HG03378 (cell line): ENCODE measurements around the gene FAM25A.
"Not testable (repeated sequence)": the region's sequence is repeated elsewhere in the genome, so short reads cannot be mapped to it uniquely, and the experiment has no call there.

Experiments
- ATAC-seq: cut with Tn5 transposase; IDR thresholded peaks from one replicate; pipeline ENCODE4 v1.9.1; 2021; ENCODE audit warnings: mild to moderate bottlenecking, moderate library complexity; ENCODE audit not compliant: unreplicated experiment

Gene FAM25A

DNA sequence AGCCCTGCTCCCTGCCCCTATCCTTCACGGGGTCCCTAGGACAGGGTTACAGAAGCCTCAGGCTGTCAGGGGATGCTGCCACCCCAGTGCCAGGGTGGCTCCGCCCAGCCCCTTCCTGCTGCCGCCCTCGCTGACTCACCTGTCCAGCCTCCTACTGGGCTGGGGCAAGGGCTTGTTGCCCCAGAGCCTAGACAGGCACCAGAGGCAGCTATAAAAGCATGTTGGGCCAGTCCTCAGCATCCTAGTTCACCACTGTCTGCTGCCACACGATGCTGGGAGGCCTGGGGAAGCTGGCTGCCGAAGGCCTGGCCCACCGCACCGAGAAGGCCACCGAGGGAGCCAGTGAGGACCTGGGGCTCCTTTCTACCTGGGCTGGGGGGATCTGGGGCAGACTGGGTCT, at the start of gene FAM25A:
Gene FAM25A (plus strand): TSS at position 239 of the 400 bp plus-strand sequence. CDS start 31 bp downstream, at position 270.
- ATAC-seq = not testable (repeated sequence)

DNA sequence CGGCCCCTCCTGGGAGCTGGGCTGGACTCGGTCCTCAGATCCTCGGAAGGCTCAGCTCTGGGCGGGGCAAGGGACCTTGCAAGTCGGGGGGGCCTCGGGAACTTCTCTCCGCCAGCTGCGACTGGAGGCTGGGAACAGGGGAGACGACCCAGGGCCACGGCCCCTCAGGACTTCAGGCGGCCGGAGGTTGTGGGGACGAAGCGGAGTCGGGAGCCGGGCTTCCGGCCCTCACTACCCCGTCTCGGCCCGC, 49.2 kb upstream of the FAM25A start:
- no peak for ATAC-seq

DNA sequence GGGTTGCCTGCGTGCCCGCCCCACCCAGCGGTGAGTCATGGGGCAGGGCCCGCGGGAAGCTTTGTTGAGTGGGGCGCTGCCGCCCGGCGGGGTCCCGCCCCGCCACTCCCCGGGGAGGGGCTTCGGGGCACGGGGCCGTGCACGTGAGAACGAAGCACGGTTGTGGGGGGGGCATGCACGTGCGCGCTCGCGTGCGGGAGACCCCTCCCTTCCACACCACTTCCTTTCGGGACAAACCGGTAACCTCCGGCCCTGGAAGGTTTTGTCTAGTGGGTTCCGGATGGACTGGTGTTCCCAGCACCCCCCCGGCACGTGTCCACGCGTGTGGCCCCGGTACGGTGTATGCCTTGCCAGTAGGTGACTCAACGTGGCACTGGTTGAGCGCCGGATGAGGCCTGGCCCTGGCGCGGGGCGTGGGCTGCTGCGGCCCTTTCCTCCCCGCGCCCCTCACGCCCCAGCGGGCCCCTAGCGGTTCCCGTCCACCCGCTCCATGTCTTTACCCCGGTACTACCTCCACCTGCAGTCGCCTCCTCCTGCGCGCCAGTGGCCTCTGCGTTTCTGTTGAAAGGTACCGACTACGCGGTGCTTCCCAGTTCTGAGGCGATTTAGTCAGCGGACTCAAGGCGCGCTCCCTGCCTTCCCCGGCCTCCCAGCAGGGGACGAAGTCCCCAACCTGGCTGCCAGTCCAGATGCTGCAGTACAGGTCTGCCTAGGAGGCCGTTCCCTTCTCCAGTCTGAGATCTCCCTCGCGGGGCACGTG, 48.7 kb upstream of the FAM25A start:
- ATAC-seq = peak; percentile 58

DNA sequence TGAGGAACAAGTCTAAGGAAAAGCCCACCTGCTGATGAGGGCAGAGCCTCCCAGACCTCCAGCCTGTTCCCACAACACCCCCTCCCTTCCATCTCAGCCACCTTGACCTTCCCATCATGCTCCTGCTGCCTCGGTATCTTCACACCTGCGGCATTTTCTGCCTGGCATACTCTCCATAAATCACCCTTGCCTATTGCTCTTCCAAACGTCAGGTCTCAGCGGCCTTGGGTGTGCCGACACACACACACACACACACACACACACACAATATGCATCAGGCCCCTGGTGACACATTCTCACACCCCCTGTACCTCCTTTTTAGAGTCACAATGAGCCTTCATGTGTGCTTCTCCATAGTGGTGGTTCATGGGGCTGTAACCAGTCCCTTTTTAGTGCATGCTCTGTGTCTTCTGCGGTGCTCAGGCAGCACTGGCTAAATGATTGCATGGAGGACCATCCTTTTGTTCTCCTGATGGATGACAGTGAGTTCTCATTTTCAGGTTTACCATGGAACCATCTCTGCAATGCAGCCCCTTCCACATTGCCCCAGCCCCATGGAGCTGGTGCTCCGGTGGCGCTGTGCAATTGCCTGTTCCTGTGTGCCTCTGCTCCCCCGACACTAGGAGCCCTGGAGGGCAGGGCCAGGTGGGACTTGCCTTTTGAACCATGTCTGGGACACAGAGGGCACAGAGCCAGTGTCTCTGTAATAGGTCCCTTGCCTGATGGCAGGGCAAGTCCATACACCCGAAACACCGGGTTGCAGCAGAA, 47.3 kb upstream of the FAM25A start:
- no peak for ATAC-seq

DNA sequence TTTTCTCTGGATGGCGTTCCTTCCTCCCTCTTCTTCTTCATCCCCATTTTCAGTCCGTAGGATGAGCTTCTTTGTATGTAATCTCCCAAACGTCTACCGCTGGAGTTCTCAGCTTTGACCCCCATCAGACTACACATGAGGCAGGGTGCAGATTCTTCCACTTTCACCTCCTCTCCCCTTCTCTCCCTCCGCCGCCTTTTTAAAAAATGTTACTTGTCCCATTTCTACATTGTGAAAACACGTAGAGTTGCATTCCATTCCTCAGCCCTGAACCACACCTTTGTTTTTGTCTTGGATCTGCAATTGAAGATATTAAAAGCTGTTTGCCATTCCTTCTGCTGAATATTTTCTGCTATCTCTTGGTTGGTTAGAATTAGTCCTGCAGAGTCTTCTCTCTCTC, 45.6 kb upstream of the FAM25A start:
- ATAC-seq = no peak

DNA sequence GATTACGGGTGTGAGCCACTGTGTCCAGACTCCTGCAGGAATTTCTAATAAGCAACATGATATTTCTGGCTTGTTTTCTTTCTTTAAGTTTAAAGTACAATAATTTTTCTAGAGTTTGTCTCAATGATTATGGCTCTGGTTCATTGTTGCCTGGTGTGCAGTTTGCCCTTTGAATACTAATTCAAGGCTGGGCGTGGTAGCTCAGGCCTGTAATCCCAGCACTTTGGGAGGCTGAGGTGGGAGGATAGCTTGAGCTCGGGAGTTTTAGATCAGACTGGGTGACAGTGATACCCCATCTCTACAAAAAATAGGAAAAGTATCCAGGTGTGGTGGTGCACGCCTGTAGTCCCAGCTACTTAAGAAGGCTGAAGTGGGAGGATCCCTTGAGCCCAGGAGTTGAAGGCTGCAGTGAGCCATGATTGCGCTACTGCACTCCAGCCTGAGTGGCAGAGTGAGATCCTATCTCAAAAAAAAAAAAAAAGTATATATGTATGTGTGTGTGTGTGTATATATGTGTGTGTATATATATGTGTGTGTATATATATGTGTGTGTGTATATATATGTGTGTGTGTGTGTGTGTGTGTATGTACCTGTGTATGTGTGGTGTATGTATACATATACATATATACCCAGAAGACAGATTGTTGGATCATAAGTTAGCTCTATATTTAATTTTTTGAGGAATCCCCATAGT, 43.6 kb upstream of the FAM25A start:
- ATAC-seq = no peak

DNA sequence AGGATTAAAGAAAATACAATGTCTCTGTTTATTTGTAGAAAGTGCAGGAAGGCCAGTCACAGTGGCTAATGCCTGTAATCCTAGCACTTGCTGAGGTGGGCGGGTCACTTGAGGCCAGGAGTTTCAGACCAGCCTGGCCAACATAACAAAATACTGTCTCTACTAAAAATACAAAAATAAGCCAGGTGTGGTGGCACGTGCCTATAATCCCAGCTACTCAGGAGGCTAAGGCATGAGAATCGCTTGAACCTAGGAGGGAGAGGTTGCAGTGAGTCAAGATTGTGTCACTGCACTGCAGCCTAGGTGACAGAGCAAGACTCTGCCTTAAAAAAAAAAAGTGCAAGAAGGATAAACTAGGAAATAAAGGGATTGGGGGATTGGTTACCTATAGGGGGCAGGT, 41.6 kb upstream of the FAM25A start:
- ATAC-seq = not testable (repeated sequence)

DNA sequence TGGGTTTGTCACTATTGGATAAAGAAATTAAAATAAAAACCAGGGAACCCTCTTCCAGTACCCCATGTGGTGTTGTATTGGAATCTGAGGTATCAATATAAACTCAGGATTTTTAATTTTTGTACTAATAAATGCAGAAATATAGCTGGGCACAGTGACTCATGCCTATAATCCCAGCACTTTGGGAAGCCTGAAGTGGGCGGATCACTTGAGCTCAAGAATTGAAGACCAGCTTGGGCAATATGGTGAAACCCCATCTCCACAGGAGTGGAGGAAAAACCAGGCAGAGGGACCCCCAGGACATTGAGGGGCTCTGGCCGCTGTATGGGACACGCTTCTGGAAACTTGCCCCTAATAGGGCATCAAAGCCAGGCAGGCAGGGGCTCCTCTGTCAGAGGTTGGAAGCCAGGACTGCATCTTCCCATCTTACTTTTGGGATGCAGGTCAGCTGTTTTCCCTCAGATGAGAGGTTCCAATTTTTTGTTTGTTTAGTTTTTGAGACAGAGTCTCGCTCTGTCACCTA, 40.7 kb upstream of the FAM25A start:
- ATAC-seq = no peak

DNA sequence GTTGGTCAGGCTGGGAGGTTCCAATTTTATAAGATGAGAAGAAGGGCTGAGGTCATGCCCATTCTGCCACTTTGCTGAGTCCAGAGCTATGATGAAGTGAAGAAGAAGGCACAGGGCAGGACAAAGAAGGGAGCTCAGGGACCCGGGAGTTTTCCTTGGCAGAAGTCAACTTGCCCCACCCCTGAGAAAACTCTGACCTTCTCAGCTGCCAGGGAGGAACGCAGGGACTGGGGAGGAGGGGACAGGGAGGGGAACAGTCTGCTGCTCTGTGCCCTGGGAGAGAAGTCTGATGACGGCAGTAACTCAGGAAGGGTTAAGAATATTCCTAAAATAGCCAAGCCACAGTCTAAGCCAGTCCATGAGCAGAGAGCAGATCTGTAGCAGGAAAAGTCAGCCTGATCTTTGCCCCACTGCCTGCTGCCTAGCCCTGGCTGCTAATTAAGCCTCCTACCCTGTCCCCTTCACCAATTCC, 40.1 kb upstream of the FAM25A start:
- ATAC-seq = no peak

DNA sequence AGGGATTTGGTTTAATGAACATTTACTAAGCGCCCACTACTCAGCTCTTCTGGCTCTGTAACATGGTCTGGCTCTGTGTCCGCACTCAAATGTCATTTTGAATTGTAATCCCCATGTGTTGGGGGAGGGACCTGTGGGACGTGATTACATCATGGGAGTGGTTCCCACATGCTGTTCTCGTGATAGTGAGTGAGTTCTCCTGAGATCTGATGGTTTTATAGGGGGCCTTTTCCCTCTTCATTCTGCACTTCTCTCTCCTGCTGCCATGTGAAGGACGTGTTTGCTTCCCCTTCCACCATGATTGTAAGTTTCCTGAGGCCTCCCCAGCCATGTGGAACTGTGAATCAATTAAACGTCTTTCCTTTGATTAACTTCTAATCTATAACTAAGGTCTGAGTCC, 39.1 kb upstream of the FAM25A start:
- ATAC-seq = not testable (repeated sequence)

DNA sequence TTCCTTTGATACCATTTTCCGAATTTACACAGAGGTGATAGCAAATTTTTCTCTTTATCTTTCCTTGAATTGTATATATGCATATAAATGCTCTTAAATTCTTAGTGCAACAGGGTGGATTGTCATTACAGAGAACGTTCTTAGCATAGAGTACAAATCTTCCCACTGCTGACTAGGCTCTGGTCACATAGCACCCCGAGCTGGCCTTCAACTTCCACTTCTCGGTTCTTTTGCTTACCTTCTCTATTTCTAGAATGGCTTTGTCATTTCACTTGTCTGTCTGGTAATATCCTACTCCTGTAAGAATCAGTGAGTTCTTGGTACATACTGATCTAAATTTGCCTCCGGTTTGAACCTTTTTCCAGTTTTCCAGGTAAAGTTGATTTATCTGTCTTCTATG, 38.4 kb upstream of the FAM25A start:
- no peak for ATAC-seq

DNA sequence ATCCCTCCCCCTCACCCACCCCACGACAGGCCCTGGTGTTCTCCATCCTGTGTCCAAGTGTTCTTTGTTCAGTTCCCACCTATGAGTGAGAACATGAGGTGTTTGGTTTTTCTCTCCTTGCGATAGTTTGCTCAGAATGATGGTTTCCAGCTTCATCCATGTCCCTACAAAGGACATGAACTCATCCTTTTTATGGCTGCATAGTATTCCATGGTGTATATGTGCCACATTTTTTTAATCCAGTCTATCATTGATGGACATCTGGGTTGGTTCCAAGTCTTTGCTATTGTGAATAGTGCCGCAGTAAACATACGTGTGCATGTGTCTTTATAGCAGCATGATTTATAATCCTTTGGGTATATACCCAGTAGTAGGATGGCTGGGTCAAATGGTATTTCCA, 35.6 kb upstream of the FAM25A start:
- not testable (repeated sequence) for ATAC-seq

DNA sequence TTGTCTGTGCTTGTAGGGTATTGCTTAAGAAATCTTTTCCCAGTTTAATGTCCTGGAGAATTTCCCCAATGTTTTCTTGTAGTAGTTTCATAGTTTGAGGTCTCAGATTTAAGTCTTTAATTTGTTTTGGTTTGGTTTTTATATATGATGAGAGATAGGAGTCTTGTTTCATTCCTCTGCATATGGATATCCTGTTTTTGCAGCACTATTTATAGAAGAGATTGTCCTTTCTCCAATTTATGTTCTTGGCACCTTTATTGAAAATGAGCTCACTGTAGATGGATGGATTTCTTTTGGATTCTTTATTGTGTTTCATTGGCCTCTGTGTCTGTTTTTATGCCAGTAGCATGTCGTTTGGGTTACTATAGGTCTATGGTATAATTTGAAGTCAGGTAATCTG, 31.6 kb upstream of the FAM25A start:
- no peak for ATAC-seq

DNA sequence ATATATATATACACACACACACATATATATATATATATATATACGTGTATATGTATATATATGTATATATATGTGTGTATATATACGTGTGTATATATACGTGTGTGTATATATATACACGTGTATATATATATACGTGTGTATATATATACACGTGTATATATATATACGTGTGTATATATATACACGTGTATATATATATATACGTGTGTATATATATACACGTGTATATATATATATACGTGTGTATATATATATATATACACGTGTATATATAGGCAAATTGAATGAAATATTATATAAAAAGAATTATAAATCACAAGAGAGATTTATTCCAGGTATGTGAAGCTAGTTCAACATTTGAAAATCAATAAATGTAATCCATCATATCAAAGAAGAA, 28.7 kb upstream of the FAM25A start:
- not testable (repeated sequence) for ATAC-seq

DNA sequence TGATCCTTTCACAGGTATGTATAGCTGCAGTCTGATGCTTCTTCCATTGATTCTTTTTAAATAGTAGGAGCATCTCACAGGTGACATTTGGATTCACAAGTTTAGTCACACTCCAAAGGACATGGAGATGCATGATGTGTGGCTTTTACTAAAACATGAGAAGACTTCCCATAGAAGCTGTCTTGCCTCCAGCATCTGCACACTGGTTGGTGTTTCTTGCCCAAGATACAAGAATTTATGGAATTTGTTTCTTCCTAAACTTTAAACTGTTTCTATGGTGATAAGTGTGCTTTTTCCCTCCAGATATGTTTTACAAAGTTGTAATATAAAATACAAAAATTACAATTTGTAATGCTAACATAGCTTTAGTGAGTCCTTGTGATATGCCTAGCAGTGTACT, 27.6 kb upstream of the FAM25A start:
- ATAC-seq = no peak

DNA sequence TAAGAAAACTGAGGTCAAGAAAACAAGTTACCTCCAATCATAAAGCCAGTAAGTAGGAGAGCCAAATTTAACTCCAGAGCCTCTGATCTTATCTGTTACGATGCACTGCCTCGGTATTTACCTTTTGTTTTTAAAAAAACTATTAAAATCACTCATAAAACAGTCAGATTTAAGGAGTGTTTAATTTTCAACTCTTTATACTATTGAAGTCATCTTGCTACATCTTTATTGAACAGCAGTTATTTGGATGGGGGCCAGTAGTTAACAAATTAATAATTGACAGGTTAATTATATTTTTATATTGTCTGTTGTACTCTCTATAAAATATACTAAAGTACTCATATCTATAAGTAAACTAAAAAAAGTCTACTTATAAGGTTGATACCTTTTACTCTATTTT, 27.2 kb upstream of the FAM25A start:
- ATAC-seq = no peak

DNA sequence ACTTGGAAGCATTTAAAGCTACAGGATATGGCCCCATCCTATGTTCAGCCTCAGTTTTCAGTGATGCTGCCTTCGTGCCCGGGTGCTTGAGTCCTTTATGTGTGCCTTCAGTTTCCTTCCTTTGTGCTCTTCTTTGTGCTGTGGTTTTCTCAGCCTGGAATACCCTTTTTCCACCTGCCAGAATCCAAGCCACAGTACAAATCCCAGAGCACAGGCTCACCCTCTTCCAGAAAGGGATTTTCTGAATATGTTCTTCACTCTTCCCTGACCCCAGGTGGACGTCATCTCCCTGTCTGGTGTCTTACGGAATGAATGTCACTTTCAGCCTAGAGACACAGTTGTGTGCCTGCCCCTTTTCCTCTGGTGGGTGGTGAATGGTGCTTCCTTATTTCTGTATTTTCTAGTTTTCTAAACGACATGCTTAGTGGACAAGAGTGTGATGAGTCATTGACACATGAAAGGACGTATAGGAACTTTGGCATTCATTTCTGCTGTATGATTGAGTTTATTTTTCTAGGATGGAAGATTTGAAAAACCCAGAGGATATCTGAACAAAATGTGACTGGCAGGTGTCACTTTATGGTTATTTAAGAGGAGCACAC, 20.2 kb upstream of the FAM25A start:
- ATAC-seq = not testable (repeated sequence)

DNA sequence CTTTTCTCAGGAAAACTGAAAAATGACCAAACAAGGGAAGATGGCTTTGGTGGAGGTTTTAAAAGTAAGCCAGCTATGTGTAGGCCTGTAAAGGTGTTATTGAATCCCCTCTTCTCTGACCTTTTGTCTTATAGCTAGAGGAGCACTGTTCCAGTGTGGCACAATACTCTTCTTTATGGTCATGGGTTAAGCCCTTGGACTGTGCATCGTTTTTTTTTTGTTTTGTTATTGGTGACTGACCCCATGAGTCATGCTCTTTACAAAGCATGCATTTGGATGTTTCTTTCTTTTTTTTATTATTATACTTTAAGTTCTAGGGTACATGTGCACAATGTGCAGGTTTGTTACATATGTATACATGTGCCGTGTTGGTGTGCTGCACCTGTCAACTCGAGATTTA, 19.6 kb upstream of the FAM25A start:
- ATAC-seq = no peak

DNA sequence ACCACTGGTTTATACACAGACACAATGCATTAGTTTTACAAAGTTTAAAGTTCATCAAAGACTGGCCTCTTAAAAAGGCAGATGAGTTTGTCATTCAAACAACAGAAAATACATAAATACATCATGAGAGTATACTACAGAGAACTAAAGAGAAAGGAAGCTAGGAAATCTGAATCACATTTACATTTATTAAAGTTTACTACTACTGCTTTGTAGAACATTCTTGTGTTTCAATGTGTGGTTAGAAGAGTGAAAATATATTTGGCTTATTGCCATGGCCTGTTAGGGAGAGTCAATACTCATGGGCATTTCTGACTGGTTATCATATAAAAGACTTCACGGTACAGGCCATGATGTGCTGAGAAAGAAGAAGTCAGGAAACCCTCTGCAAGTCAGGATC, 13.0 kb upstream of the FAM25A start:
- not testable (repeated sequence) for ATAC-seq

DNA sequence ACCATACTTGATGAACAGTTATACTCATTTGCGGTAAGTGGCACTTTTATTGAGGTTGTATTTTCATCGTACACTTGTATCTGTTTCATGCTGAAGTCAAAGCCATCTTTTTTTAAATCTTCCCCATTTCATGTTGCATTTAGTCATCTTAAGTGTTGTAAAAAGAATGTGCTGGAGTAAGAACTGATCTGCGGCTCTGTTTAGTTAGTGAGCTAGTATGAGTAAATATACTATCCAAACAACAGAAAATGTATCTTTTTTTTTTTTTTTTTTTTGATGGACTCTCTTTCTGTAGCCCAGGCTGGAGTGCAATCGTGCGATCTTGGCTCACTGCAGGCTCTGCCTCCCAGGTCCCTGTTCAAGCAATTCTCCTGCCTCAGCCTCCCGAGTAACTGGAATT, 12.4 kb upstream of the FAM25A start:
- ATAC-seq = not testable (repeated sequence)

DNA sequence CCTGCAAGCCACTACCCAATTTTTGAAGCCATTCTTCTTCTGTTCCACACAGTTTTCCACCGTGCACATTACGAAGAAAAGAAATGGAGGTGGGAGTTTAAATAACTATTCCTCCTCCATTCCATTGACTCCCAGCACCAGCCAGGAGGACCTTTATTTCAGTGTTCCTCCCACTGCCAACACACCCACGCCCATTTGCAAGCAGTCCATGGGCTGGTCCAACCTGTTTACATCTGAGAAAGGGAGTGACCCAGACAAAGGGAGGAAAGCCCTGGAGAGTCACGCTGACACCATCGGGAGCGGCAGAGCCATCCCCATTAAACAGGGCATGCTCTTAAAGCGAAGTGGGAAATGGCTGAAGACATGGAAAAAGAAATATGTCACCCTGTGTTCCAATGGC, 11.8 kb upstream of the FAM25A start:
- ATAC-seq = not testable (repeated sequence)
